ENCODE data around the gene NASP. TPM values are rescaled to one million over a fixed set of nuclear protein-coding genes. Genes with fewer than 3 reads are reported as not detected.

Gene NASP
- total and polyA plus RNA-seq, 2 of the 13 experiments (the other 11 are each of a cell fraction or from before 2014, with no cell fraction given) = 132 to 256 TPM

DNA sequence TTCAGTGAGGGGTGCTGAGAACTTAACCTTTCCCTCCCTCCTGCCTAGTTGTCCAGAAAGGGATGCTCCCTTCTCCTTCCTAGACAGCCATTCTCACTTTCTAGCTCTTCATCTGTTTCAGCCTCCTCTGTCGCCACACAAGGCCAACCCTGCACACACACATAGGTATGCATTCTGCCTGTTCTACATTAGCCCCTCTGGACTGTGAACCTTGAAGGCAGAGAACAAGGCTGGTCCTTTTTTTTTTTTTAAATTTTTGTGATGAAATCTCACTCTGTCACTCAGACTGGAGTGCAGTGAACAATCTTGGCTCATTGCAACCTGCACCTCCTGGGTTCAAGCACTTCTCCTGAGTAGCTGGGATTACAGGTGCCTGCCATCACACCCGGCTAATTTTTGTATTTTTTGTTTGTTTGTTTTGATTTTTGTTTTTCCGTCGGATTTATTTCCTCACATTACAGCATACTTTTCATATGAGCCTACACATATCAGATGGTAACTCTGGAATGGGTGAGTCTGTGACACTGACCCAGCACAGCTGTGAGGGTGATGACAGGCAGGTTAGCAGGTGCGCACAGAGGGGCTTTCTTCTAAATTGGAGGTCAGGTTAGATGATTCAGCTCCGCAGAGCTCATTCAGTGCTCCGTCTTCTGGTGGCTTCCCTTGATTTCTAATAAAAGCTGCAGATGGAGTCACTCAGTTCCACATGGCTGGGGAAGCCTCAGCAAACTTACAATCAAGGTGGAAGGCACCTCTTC is 38.1 kb upstream of the NASP start (continued):
- TF ChIP-seq KAT7 (CRISPR knock-in tag; IDR thresholded peaks at IDR 0.05; ENCODE audit: borderline replicate concordance) (no peak), ZNF546 (CRISPR knock-in tag; conservative IDR thresholded peaks at IDR 0.05) (no peak), ZNF670 (CRISPR knock-in tag; IDR thresholded peaks at IDR 0.05; ENCODE audit: borderline replicate concordance) (no peak), RXRA (CRISPR knock-in tag; IDR thresholded peaks at IDR 0.05) (no peak), TRIM24 (CRISPR knock-in tag; IDR thresholded peaks at IDR 0.05) (no peak), ZMYM2 (CRISPR knock-in tag; IDR thresholded peaks at IDR 0.05) (peak; percentile 49; the same call in 1 of the 2 replicates), MAFG (CRISPR knock-in tag; IDR thresholded peaks at IDR 0.05) (no peak), ZSCAN21 (CRISPR knock-in tag; IDR thresholded peaks at IDR 0.05; ENCODE audit: borderline replicate concordance) (no peak), PTBP1 (IDR thresholded peaks at IDR 0.05; ENCODE audit: low read depth, low read length, poor library complexity, severe bottlenecking) (no peak), ZNF558 (CRISPR knock-in tag; IDR thresholded peaks at IDR 0.05; ENCODE audit: borderline replicate concordance) (no peak)
- TF ChIP-seq, protein P1, sequence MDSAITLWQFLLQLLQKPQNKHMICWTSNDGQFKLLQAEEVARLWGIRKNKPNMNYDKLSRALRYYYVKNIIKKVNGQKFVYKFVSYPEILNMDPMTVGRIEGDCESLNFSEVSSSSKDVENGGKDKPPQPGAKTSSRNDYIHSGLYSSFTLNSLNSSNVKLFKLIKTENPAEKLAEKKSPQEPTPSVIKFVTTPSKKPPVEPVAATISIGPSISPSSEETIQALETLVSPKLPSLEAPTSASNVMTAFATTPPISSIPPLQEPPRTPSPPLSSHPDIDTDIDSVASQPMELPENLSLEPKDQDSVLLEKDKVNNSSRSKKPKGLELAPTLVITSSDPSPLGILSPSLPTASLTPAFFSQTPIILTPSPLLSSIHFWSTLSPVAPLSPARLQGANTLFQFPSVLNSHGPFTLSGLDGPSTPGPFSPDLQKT (CRISPR knock-in tag; IDR thresholded peaks at IDR 0.05; ENCODE audit: borderline replicate concordance) = no peak
- TF ChIP-seq, protein P2, sequence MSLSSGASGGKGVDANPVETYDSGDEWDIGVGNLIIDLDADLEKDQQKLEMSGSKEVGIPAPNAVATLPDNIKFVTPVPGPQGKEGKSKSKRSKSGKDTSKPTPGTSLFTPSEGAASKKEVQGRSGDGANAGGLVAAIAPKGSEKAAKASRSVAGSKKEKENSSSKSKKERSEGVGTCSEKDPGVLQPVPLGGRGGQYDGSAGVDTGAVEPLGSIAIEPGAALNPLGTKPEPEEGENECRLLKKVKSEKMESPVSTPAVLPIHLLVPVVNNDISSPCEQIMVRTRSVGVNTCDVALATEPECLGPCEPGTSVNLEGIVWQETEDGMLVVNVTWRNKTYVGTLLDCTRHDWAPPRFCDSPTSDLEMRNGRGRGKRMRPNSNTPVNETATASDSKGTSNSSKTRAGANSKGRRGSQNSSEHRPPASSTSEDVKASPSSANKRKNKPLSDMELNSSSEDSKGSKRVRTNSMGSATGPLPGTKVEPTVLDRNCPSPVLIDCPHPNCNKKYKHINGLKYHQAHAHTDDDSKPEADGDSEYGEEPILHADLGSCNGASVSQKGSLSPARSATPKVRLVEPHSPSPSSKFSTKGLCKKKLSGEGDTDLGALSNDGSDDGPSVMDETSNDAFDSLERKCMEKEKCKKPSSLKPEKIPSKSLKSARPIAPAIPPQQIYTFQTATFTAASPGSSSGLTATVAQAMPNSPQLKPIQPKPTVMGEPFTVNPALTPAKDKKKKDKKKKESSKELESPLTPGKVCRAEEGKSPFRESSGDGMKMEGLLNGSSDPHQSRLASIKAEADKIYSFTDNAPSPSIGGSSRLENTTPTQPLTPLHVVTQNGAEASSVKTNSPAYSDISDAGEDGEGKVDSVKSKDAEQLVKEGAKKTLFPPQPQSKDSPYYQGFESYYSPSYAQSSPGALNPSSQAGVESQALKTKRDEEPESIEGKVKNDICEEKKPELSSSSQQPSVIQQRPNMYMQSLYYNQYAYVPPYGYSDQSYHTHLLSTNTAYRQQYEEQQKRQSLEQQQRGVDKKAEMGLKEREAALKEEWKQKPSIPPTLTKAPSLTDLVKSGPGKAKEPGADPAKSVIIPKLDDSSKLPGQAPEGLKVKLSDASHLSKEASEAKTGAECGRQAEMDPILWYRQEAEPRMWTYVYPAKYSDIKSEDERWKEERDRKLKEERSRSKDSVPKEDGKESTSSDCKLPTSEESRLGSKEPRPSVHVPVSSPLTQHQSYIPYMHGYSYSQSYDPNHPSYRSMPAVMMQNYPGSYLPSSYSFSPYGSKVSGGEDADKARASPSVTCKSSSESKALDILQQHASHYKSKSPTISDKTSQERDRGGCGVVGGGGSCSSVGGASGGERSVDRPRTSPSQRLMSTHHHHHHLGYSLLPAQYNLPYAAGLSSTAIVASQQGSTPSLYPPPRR (CRISPR knock-in tag; IDR thresholded peaks at IDR 0.05; ENCODE audit: borderline replicate concordance) = no peak
- TF ChIP-seq, protein P3, sequence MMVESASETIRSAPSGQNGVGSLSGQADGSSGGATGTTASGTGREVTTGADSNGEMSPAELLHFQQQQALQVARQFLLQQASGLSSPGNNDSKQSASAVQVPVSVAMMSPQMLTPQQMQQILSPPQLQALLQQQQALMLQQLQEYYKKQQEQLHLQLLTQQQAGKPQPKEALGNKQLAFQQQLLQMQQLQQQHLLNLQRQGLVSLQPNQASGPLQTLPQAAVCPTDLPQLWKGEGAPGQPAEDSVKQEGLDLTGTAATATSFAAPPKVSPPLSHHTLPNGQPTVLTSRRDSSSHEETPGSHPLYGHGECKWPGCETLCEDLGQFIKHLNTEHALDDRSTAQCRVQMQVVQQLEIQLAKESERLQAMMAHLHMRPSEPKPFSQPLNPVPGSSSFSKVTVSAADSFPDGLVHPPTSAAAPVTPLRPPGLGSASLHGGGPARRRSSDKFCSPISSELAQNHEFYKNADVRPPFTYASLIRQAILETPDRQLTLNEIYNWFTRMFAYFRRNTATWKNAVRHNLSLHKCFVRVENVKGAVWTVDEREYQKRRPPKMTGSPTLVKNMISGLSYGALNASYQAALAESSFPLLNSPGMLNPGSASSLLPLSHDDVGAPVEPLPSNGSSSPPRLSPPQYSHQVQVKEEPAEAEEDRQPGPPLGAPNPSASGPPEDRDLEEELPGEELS (CRISPR knock-in tag; IDR thresholded peaks at IDR 0.05) = no peak

Measured in HepG2 (cell line).